HG03558 (cell line): ENCODE data around the gene MYBPC3.
"Not testable (repeated sequence)": the region's sequence is repeated elsewhere in the genome, so short reads cannot be mapped to it uniquely, and the experiment has no call there.

Experiments used
- ATAC-seq: cut with Tn5 transposase; IDR thresholded peaks from one replicate; pipeline ENCODE4 v1.9.1; 2021; ENCODE audit warnings: moderate number of reproducible peaks; ENCODE audit not compliant: unreplicated experiment; ENCODE audit errors: extremely low read depth

Gene MYBPC3

GRCh38 chr11:47340980-47341775 lies 11.3 kb downstream of the MYBPC3 start:
- no peak for ATAC-seq

- ATAC-seq: no peak
Measured at GRCh38 chr11:47340010-47340409, 12.5 kb downstream of the MYBPC3 start.

- no peak for ATAC-seq
Measured at GRCh38 chr11:47338396-47339241, 13.9 kb downstream of the MYBPC3 start.

- no peak for ATAC-seq
Measured at GRCh38 chr11:47337229-47337924, 15.1 kb downstream of the MYBPC3 start.

GRCh38 chr11:47336595-47336994 lies 15.9 kb downstream of the MYBPC3 start:
- ATAC-seq: no peak

GRCh38 chr11:47335733-47336132 lies 16.8 kb downstream of the MYBPC3 start:
- no peak for ATAC-seq

GRCh38 chr11:47334699-47335411 lies 17.6 kb downstream of the MYBPC3 start:
- ATAC-seq: not testable (repeated sequence)

- no peak for ATAC-seq
Measured at GRCh38 chr11:47333886-47334443, 18.5 kb downstream of the MYBPC3 start.

GRCh38 chr11:47333526-47333845 lies 19.0 kb downstream of the MYBPC3 start:
- ATAC-seq: no peak

- no peak for ATAC-seq
Measured at GRCh38 chr11:47332791-47333525, 19.5 kb downstream of the MYBPC3 start.

GRCh38 chr11:47332303-47332711 lies 20.2 kb downstream of the MYBPC3 start:
- no peak for ATAC-seq

- ATAC-seq: no peak
Measured at GRCh38 chr11:47331454-47332302, 20.8 kb downstream of the MYBPC3 start.

GRCh38 chr11:47329987-47330931 lies 22.2 kb downstream of the MYBPC3 start:
- ATAC-seq: no peak

GRCh38 chr11:47329431-47329986 lies 23.0 kb downstream of the MYBPC3 start:
- ATAC-seq: no peak

GRCh38 chr11:47328449-47329390 lies 23.8 kb downstream of the MYBPC3 start:
- peak; percentile 45 for ATAC-seq

- ATAC-seq: no peak
Measured at GRCh38 chr11:47327949-47328348, 24.6 kb downstream of the MYBPC3 start.
